WTC11 (cell line): ENCODE results near the gene METRN. TPM values are rescaled to one million over a fixed set of nuclear protein-coding genes. Genes with fewer than 3 reads are reported as not detected.

ENCODE experiments used
- ATAC-seq: fragments of 200-7000 bp; cut with Tn5 transposase; 2 replicates; pipeline ENCODE4 v1.10.0; 2021; ENCODE audit warnings: mild to moderate bottlenecking, moderate library complexity
- CTCF ChIA-PET: fragments of 300-600 bp; sonication (Branson Sonifier 250); formaldehyde crosslinking; loops from one replicate; lab custom pipeline; 2021; ENCODE audit warnings: antibody characterized with exemption; lab: Charles Lee
- POLR2A ChIA-PET: fragments of 350-600 bp; sonication (Branson Sonifier 250); formaldehyde crosslinking; loops from one replicate; lab custom pipeline; 2021; ENCODE audit warnings: antibody characterized with exemption; lab: Charles Lee
- DNase-seq: peaks from one replicate; pipeline ENCODE4 v3.0.0; 2021; ENCODE audit warnings: low spot score
- H3K27ac Mint-ChIP-seq: 2 replicates; pipeline ENCODE4 v1.8.0; 2021; ENCODE audit warnings: mixed read lengths
- H3K27me3 Mint-ChIP-seq: 2 replicates; pipeline ENCODE4 v1.8.0; 2021; ENCODE audit warnings: low read depth, mild to moderate bottlenecking, moderate library complexity, mixed read lengths
- H3K36me3 Mint-ChIP-seq: 2 replicates; pipeline ENCODE4 v1.8.0; 2021; ENCODE audit warnings: mixed read lengths
- H3K4me1 Mint-ChIP-seq: 2 replicates; pipeline ENCODE4 v1.8.0; 2022; ENCODE audit warnings: mixed read lengths
- H3K4me3 Mint-ChIP-seq: 2 replicates; pipeline ENCODE4 v1.8.0; 2021; ENCODE audit warnings: mild to moderate bottlenecking, moderate library complexity, mixed read lengths
- H3K9me3 Mint-ChIP-seq: 2 replicates; pipeline ENCODE4 v1.8.0; 2021; ENCODE audit warnings: mixed read lengths
- FOXK1 ChIP-seq: sonication (generic); formaldehyde crosslinking; IDR thresholded peaks from 2 replicates; pipeline ENCODE4 v1.8.0; 2022; ENCODE audit warnings: mild to moderate bottlenecking, moderate library complexity, missing genetic modification reagents
- HMGXB4 ChIP-seq: sonication (generic); formaldehyde crosslinking; IDR thresholded peaks from 2 replicates; pipeline ENCODE4 v1.8.1; 2023; ENCODE audit warnings: mild to moderate bottlenecking, moderate library complexity, missing genetic modification reagents
- MAX ChIP-seq: sonication (generic); formaldehyde crosslinking; IDR thresholded peaks from 2 replicates; pipeline ENCODE4 v1.8.0; 2022; ENCODE audit warnings: mild to moderate bottlenecking, missing genetic modification reagents
- NR2C2 ChIP-seq: sonication (generic); formaldehyde crosslinking; IDR thresholded peaks from 2 replicates; pipeline ENCODE4 v1.8.0; 2022; ENCODE audit warnings: mild to moderate bottlenecking, missing genetic modification reagents
- RELA ChIP-seq: sonication (generic); formaldehyde crosslinking; IDR thresholded peaks from 2 replicates; pipeline ENCODE4 v1.8.1; 2022; ENCODE audit warnings: missing genetic modification reagents, mild to moderate bottlenecking, borderline replicate concordance
- STAT6 ChIP-seq: sonication (generic); formaldehyde crosslinking; conservative IDR thresholded peaks from 2 replicates; pipeline ENCODE4 v1.8.1; 2023; ENCODE audit warnings: mild to moderate bottlenecking, low read depth, missing genetic modification reagents, moderate library complexity
- ZNF263 ChIP-seq: sonication (generic); formaldehyde crosslinking; IDR thresholded peaks from 2 replicates; pipeline ENCODE4 v1.8.1; 2022; ENCODE audit warnings: low read depth, mild to moderate bottlenecking, moderate library complexity, missing genetic modification reagents
- total RNA-seq: library from RNA; stranded (reverse); gene quantifications from 3 replicates; pipeline ENCODE4 v1.2.3, GENCODE V29; 2021

The METRN gene
- total RNA-seq, 1 experiment from 2014 or later: 30.9 TPM

GRCh38 chr16:704552-705380 is 10.2 kb upstream of the METRN start:
- H3K27ac Mint-ChIP-seq: no peak overlapping the region
- H3K4me1 Mint-ChIP-seq: no peaks in the 10 kb centered on the region
- DNase-seq (no peak), ATAC-seq (0 out of 2 replicates have a peak, but pooled peaks have one; percentile 2)
- H3K4me3 Mint-ChIP-seq: peak overlapping the region; percentile 55
- no peaks in the 10 kb centered on the region for H3K36me3 Mint-ChIP-seq
- POLR2A ChIA-PET: interaction anchor here (0.8 to 1.0 kb wide), 2 partner anchors 9 to 83 kb away, joined by 3 read pairs; partner anchors contain the start of gene RPUSD1
- TF ChIP-seq FOXK1 (CRISPR knock-in tag) (no peak), HMGXB4 (CRISPR knock-in tag) (peak; percentile 38; the same call in 1 of the 2 replicates), RELA (CRISPR knock-in tag) (0 out of 2 replicates have a peak, but pooled peaks have one; percentile 21)
- TF ChIP-seq, all 79 proteins: peak for 2
- no peaks in the 10 kb centered on the region for H3K9me3 Mint-ChIP-seq
- CTCF ChIA-PET: interaction anchor here (1.3 to 4.5 kb wide), 4 partner anchors 8 to 81 kb away, joined by 5 to 25 read pairs (median 6); partner anchors contain the start of gene METRN
- peaks cover 85% of the 10 kb centered on the region for H3K27me3 Mint-ChIP-seq

- POLR2A ChIA-PET: interaction anchor here (0.6 to 1.0 kb wide), 2 partner anchors 10 to 11 kb away, joined by 3 read pairs; no protein-coding TSS in a partner anchor
- CTCF ChIA-PET: interaction anchor here (1.3 to 4.5 kb wide), 4 partner anchors 10 to 80 kb away, joined by 5 to 25 read pairs (median 6); partner anchors contain the start of gene METRN
Observed at GRCh38 chr16:705431-706188, 9.3 kb upstream of the METRN start, which contains the start of gene FBXL16. Gene FBXL16 (minus strand): TSS chr16:705801. CDS start chr16:697405, 8,396 bp downstream.

GRCh38 chr16:706189-707061 is 8.5 kb upstream of the METRN start:
- ATAC-seq (peak; percentile 13), DNase-seq (no peak)
- Mint-ChIP-seq H3K9me3 (no peaks in the 10 kb centered on the region), H3K4me1 (no peaks in the 10 kb centered on the region), H3K4me3 (peak overlapping the region; percentile 72), H3K27me3 (peaks cover 74% of the 10 kb centered on the region), H3K36me3 (no peaks in the 10 kb centered on the region), H3K27ac (no peak overlapping the region)
- TF ChIP-seq MAX (CRISPR knock-in tag) (0 out of 2 replicates have a peak, but pooled peaks have one; percentile 26), STAT6 (CRISPR knock-in tag) (no peak)
- POLR2A ChIA-PET: interaction anchor here (0.5 to 1.1 kb wide), 4 partner anchors 10 to 540 kb away, joined by 3 read pairs; no protein-coding TSS in a partner anchor
- CTCF ChIA-PET: interaction anchor here (0.8 to 3.4 kb wide), 11 partner anchors 9 to 351 kb away, joined by 3 to 23 read pairs (median 7); partner anchors contain the start of genes ANTKMT, CCDC78, CHTF18 and CIAO3

More at GRCh38 chr16:705431-706188, 9.3 kb upstream of the METRN start, which contains the start of gene FBXL16:
- Mint-ChIP-seq H3K27me3 (peaks cover 79% of the 10 kb centered on the region), H3K4me3 (peak within 1 kb of the TSS; percentile 72), H3K36me3 (no peaks in the 10 kb centered on the region), H3K27ac (no peak within 1 kb of the TSS), H3K4me1 (no peaks in the 10 kb centered on the region), H3K9me3 (no peaks in the 10 kb centered on the region)
- TF ChIP-seq ZNF263 (CRISPR knock-in tag) (0 out of 2 replicates have a peak, but pooled peaks have one; percentile 38), NR2C2 (no peak)
- no peak for DNase-seq
- ATAC-seq: peak; percentile 11
